SK-N-DZ (cell line): ENCODE data around the gene PAK3.

ENCODE experiments used
- DNase-seq: peaks from one replicate; pipeline ENCODE4 v3.0.0-alpha.2; 2015; ENCODE audit warnings: low spot score

PAK3 gene

GRCh38 chrX:111131572-111131971, 35.6 kb downstream of the PAK3 start:
- no peak for DNase-seq

- DNase-seq = no peak
Observed at GRCh38 chrX:111133389-111133788, 37.4 kb downstream of the PAK3 start.

GRCh38 chrX:111145878-111146277, 49.9 kb downstream of the PAK3 start:
- no peak for DNase-seq

GRCh38 chrX:111151764-111152163, 55.8 kb downstream of the PAK3 start:
- DNase-seq = no peak

GRCh38 chrX:111159232-111159631, 63.2 kb downstream of the PAK3 start:
- DNase-seq = no peak

- DNase-seq = no peak
Observed at GRCh38 chrX:111164728-111165127, 68.7 kb downstream of the PAK3 start.

GRCh38 chrX:111165902-111166301, 69.9 kb downstream of the PAK3 start:
- DNase-seq = no peak

- DNase-seq = no peak
Observed at GRCh38 chrX:111167334-111167733, 71.3 kb downstream of the PAK3 start.

GRCh38 chrX:111168314-111168713, 72.3 kb downstream of the PAK3 start:
- no peak for DNase-seq

- DNase-seq = no peak
Observed at GRCh38 chrX:111169141-111169540, 73.2 kb downstream of the PAK3 start.

- no peak for DNase-seq
Observed at GRCh38 chrX:111170017-111170416, 74.0 kb downstream of the PAK3 start.

GRCh38 chrX:111180750-111181240, 84.8 kb downstream of the PAK3 start:
- DNase-seq = no peak

- DNase-seq = no peak
Observed at GRCh38 chrX:111181951-111182350, 86.0 kb downstream of the PAK3 start.

GRCh38 chrX:111182997-111183396, 87.0 kb downstream of the PAK3 start:
- DNase-seq = no peak

GRCh38 chrX:111191598-111191997, 95.6 kb downstream of the PAK3 start:
- DNase-seq = no peak

- DNase-seq = peak; percentile 40
Observed at GRCh38 chrX:111199505-111199904, 103.5 kb downstream of the PAK3 start.

GRCh38 chrX:111200327-111200726, 104.3 kb downstream of the PAK3 start:
- DNase-seq = no peak

GRCh38 chrX:111207851-111208250, 111.9 kb downstream of the PAK3 start:
- no peak for DNase-seq

GRCh38 chrX:111216293-111216801, 120.4 kb downstream of the PAK3 start:
- DNase-seq = no peak

GRCh38 chrX:111244235-111244750, 148.3 kb downstream of the PAK3 start:
- peak; percentile 17 for DNase-seq

GRCh38 chrX:111254896-111255693, 159.1 kb downstream of the PAK3 start:
- no peak for DNase-seq

GRCh38 chrX:111257733-111258132, 161.7 kb downstream of the PAK3 start:
- DNase-seq = no peak

GRCh38 chrX:111259559-111259958, 163.6 kb downstream of the PAK3 start:
- peak; percentile 44 for DNase-seq
